Pancreas (tissue), 10 donors: Measurements from ENCODE around the gene ALPL. TPM values are rescaled to one million over a fixed set of nuclear protein-coding genes. Genes with fewer than 3 reads are reported as not detected.

Experiments
- ATAC-seq, 4 donors: fragments of 200-7000 bp; cut with Tn5 transposase; one replicate each; pipeline versions ENCODE4 v1.8.0 to v1.9.1; 2020; ENCODE audit warnings: mild to moderate bottlenecking in 4 of 4, moderate library complexity in 4 of 4
- DNase-seq, 6 donors: peaks; one replicate each; pipeline ENCODE4 v3.0.0-alpha.2; 2020
- FAIRE-seq: peaks from 2 replicates; lab custom pipeline; 2012; peaks lifted over from hg19 to GRCh38; lab: Jason Lieb, UNC
- H3K27ac ChIP-seq, 4 donors: fragments of 200-600 bp; sonication (generic); 1 replicate in 3 of 4; 2 replicates in 1 of 4; pipeline versions ENCODE4 v1.5.0 to v1.8.0; 2020
- H3K27me3 ChIP-seq, 4 donors: fragments of 200-600 bp; one replicate each; pipeline ENCODE4 v1.8.0; 2021
- H3K36me3 ChIP-seq, 3 donors: fragments of 200-600 bp; sonication (generic) in 1 of 3; one replicate each; pipeline versions ENCODE4 v1.5.0 to v1.8.0; 2020 to 2021
- H3K4me1 ChIP-seq, 3 donors: fragments of 200-600 bp; one replicate each; pipeline ENCODE4 v1.8.0; 2021
- H3K4me3 ChIP-seq, 4 donors: fragments of 200-600 bp; sonication (generic) in 2 of 4; one replicate each; pipeline versions ENCODE4 v1.5.0 to v1.8.0; 2020 to 2021
- H3K9me3 ChIP-seq, 4 donors: fragments of 200-600 bp; one replicate each; pipeline ENCODE4 v1.8.0; 2021
- WGBS, 2 donors: extraction: QIAGEN DNeasy Blood & Tissue Kit; methylation state at CpG; one replicate each; pipeline ENCODE4 v1.1.7; 2013; 5-methylcytosine and 5-hydroxymethylcytosine counted together
- intact Hi-C, 3 donors: fragments of 100-400 bp; cut with DNase I; formaldehyde crosslinking; loops; one replicate each; pipeline versions ENCODE4 v1.11.1 to v1.14.2; 2022
- polyA plus RNA-seq, 2 donors: library from polyadenylated mRNA; stranded (reverse); fragments of 200-250 nt; gene quantifications; one replicate each; pipeline ENCODE4 v1.2.3, GENCODE V29; 2013
- total RNA-seq, 6 donors: library from RNA; stranded (reverse); fragmentation: NEBNext Ultra II Directional in 4 of 6; extraction: Animal tissue kit (Norgen Biotek cat#: 25700) in 4 of 6; gene quantifications; one replicate each; pipeline versions ENCODE4 v1.2.1 to v1.2.4, GENCODE V29; 2021 to 2023
- TF ChIP-seq, protein P1 (sequence below), 4 donors: fragments of 200-600 bp; sonication (generic) in 3 of 4; IDR thresholded peaks; one replicate each; pipeline versions ENCODE4 v1.5.0 to v1.8.0; 2021; ENCODE audit warnings: antibody characterized with exemption in 4 of 4
- donor health status: healthy with polysubstance abuse.
- donor health status: DM: no; HTN: no; CAD: no; lungs with moderate emphysema.
- donor health status: DM: no; HTN: no; CAD: no.
- donor health status: control.
- donor health status: control.
- donor health status: Bipolar disorder and iron deficiency.
- donor health status: DM: yes; HTN: yes; CAD: no.
- donor health status: DM: no; HTN: no; CAD: no.
- donor health status: DM: no; HTN: no; CAD: no.
- donor health status: DM: yes; HTN: yes; CAD: no.

The ALPL gene
- total and polyA plus RNA-seq, 8 donors = 0.63 to 6.7 (median 3.0) TPM

DNA sequence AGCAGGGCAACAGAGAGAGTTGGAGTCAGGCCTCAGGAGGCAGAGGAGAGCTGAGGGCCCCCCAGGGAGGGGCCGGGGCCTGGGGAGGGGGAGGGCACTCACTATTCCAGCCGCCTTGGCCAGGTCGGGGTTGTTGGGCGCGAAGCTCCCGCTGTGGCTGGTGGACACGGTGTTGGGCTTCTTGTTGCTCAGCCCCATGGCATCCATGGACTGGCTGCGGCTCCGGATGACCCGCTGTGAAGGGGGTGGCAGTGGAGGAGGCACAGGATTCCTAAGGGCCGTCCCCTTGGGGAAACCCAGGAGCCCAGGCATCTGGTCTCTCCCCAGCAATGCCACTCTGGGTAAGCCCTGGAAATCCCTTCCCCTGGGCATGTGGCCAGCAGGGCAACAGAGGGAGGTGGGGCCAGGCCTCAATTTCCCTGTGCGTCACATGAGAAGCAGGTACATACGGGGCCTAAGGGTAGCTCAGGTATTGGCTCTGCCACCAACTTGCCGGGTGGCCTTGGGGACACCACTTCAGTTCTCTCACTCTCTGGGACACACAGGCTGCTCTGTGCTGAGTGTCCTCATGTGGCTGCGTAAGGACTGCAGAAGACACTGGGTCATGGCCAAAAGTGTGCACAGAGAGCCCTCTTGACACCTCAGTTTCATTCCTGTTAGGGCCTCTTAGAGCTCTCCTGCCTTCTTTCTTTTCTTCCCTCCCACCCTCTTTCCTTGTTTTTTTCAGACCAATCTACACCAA lies 96.9 kb downstream of the ALPL start:
- 88 to 90% methylated on average over 14 to 15 of the region's 15 CpGs for WGBS, 2 donors
- FAIRE-seq (no peak), ATAC-seq (no peak), DNase-seq (peak in 2 of 6 donors; percentile 49 to 71)
- intact Hi-C loops = no loop called here
- Histone ChIP-seq H3K4me1 (no peaks in the 10 kb centered on the region), H3K4me3 (no peak overlapping the region), H3K27me3 (no peaks in the 10 kb centered on the region), H3K9me3 (no peaks in the 10 kb centered on the region), H3K36me3 (peaks cover 0 to 65% (median 20%) of the 10 kb centered on the region in 3 donors), H3K27ac (no peak overlapping the region)
- TF ChIP-seq, protein P1, sequence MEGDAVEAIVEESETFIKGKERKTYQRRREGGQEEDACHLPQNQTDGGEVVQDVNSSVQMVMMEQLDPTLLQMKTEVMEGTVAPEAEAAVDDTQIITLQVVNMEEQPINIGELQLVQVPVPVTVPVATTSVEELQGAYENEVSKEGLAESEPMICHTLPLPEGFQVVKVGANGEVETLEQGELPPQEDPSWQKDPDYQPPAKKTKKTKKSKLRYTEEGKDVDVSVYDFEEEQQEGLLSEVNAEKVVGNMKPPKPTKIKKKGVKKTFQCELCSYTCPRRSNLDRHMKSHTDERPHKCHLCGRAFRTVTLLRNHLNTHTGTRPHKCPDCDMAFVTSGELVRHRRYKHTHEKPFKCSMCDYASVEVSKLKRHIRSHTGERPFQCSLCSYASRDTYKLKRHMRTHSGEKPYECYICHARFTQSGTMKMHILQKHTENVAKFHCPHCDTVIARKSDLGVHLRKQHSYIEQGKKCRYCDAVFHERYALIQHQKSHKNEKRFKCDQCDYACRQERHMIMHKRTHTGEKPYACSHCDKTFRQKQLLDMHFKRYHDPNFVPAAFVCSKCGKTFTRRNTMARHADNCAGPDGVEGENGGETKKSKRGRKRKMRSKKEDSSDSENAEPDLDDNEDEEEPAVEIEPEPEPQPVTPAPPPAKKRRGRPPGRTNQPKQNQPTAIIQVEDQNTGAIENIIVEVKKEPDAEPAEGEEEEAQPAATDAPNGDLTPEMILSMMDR (IDR thresholded peaks at IDR 0.05) = no peak

DNA sequence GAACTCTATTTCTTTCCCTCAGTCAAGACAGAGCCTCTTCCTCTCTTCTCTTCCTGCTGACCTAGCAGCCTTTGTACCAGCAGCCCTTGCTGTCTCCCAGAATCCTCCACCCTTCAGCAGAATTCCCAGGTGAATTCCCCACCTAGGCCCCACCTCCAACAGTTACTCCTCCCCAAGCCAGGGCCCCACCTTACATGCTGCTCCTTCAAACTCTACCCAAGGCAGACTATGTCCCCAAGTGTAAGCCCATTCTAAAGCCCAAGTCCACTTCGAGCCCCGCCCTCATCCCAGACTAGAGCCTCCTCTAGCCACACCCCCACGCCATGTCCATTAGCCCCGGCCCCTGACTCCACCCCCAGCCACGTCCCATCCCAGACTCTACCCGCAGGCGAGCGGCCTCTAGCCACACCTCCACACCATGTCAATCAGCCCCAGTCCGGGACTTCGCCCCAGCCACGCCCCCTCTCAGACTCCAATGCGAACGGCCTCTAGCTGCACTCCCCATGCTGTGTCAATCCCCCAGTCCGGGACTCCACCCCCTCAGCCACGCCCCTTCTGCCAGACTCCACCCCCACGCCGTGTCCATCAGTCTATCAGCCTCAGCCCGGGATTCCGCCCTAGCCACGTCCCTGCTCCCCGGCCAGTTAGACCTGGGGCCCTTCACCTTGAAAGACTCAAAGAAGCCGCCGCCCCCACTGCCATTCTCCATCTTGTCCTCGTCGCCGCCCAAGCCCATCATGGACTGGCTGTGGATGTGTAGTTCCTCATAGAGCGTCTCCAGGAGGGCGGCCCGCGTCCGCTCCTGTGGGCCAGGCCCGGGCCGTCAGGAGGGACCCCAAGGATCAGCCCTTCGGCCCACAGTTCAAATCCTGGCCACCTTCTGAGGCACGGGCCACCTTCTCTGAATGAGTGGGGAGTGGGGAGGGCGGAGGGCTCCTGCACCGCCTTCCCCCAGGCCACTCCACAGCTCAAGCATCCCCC lies 98.6 kb downstream of the ALPL start:
- peak; percentile 70 to 90 (median 86) for ATAC-seq
- H3K27me3 ChIP-seq = no peaks in the 10 kb centered on the region
- peaks cover 0 to 70% (median 32%) of the 10 kb centered on the region in 3 donors for H3K36me3 ChIP-seq
- WGBS, 2 donors = 55 to 62% methylated on average over 35 to 37 of the region's 37 CpGs
- no peak for FAIRE-seq
- H3K4me1 ChIP-seq = no peaks in the 10 kb centered on the region
- no peaks in the 10 kb centered on the region for H3K9me3 ChIP-seq
- TF ChIP-seq, protein P1 (IDR thresholded peaks at IDR 0.05) = no peak
- H3K4me3 ChIP-seq = no peak overlapping the region
- H3K27ac ChIP-seq = no peak overlapping the region
- intact Hi-C loops = no loop called here
- DNase-seq = peak; percentile 77 to 91 (median 83)

DNA sequence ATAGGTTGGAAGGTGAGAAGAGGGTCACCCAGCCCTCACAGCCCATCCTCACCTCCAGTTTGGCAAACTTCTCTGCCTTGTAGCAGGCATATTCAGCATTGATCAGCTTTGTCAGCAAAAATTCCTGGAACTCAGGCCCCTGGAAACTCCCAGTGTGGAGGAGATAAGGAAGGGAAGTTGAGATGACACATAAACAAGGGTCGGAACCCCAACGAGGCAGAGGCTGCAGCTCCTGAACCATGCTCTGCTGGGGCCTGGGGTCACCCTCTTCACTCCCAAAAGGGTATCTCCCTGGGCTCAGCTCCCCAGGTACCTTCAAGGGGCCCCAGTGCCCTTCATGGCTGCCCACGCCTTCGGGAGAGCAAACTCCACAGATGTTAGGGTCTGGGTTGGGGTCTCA lies 99.6 kb downstream of the ALPL start:
- Histone ChIP-seq H3K4me1 (no peaks in the 10 kb centered on the region), H3K9me3 (no peaks in the 10 kb centered on the region), H3K4me3 (no peak overlapping the region), H3K27me3 (no peaks in the 10 kb centered on the region), H3K27ac (no peak overlapping the region), H3K36me3 (peaks cover 2 to 71% (median 33%) of the 10 kb centered on the region in 3 donors)
- DNase-seq (no peak), FAIRE-seq (no peak), ATAC-seq (no peak)
- TF ChIP-seq, protein P1 (IDR thresholded peaks at IDR 0.05) = no peak
- WGBS, 2 donors = 64 to 69% methylated on average over 4 of the region's 4 CpGs
- intact Hi-C loops = no loop called here

DNA sequence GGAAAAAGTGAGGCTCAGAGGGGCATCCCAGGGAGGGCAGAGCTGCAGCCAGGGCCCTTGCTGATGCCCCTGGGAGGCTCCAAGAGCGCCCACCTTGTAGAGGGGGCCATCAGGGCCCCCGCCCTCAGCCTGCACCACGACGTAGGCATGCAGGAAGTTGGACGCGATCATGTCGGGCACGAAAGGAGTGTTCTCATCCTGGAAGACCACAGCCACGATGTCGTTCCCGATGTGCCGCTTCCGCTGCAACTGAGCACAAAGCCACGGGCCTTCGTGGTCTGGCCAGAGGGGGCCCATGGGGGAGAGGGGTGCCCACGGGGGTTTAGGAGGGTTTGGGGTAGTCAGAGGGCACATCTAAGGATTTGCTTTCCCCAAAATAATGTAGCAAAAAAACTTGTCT lies 100.8 kb downstream of the ALPL start:
- FAIRE-seq = no peak
- no peak overlapping the region for H3K4me3 ChIP-seq
- no peaks in the 10 kb centered on the region for H3K27me3 ChIP-seq
- TF ChIP-seq, protein P1 (IDR thresholded peaks at IDR 0.05) = no peak
- intact Hi-C loops = no loop called here
- WGBS, 2 donors = 88 to 90% methylated on average over 15 to 16 of the region's 16 CpGs
- peaks cover 2 to 78% (median 31%) of the 10 kb centered on the region in 3 donors for H3K36me3 ChIP-seq
- no peaks in the 10 kb centered on the region for H3K4me1 ChIP-seq
- no peaks in the 10 kb centered on the region for H3K9me3 ChIP-seq
- no peak overlapping the region for H3K27ac ChIP-seq
- ATAC-seq = no peak
- no peak for DNase-seq
